ENCODE measurements around the gene ACACB. TPM values are rescaled to one million over a fixed set of nuclear protein-coding genes. Genes with fewer than 3 reads are reported as not detected.

The ACACB gene
- total RNA-seq, 6 experiments from 2014 or later: 107 to 237 (median 187) TPM

DNA sequence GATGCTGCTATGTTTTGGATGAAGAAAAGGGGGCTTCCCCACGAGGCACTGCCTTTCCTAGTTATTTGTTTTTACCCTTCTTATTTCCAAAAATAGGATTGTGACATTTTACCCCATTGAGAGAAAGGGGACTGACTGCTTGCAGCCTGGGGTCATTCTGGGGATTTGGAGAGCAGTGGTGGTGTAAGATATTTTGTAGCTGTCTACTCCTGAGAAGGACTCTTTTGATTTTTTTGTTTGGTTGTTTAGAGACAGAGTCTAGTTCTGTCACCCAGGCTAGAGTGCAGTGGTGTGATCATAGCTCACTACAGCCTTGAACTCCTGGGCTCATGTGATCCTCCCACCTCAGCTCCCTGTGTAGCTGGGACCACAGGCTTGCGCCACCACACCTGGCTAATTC is 113.8 kb downstream of the ACACB start:
- 38% methylated on average over 1 of the region's 2 CpGs for WGBS (ENCODE audit: insufficient coverage, low coverage, low lambda C conversion rate, missing lambda C conversion rate)
- Histone ChIP-seq H3K27me3 (no peaks in the 10 kb centered on the region), H3K27ac (no peak overlapping the region), H3K4me1 (no peaks in the 10 kb centered on the region), H3K4me3 (no peak overlapping the region), H3K9me3 (no peaks in the 10 kb centered on the region), H3K36me3 (peaks cover 0 to 96% (median 55%) of the 10 kb centered on the region in 4 donors)
- TF ChIP-seq POLR2A (IDR thresholded peaks at IDR 0.05) (no peak), CTCF (IDR thresholded peaks at IDR 0.05) (no peak)
- ATAC-seq (no peak), DNase-seq (no peak)
- intact Hi-C loops (cut with DNase I): no loop called here

GRCh38 chr12:109232731-109233130 is 116.3 kb downstream of the ACACB start:
- Histone ChIP-seq H3K27ac (no peak overlapping the region), H3K27me3 (no peaks in the 10 kb centered on the region), H3K9me3 (no peaks in the 10 kb centered on the region), H3K4me1 (no peaks in the 10 kb centered on the region), H3K4me3 (no peak overlapping the region), H3K36me3 (peaks cover 3 to 99% (median 55%) of the 10 kb centered on the region in 4 donors)
- WGBS (ENCODE audit: insufficient coverage, low coverage, low lambda C conversion rate, missing lambda C conversion rate): 88% methylated on average over 6 of the region's 7 CpGs
- no peak for ATAC-seq
- DNase-seq: no peak
- no peak for TF ChIP-seq CTCF (IDR thresholded peaks at IDR 0.05)
- no peak for TF ChIP-seq POLR2A (IDR thresholded peaks at IDR 0.05)
- intact Hi-C loops (cut with DNase I): no loop called here

- no peak for DNase-seq
- WGBS (ENCODE audit: insufficient coverage, low coverage, low lambda C conversion rate, missing lambda C conversion rate): 25% methylated on average over 2 of the region's 15 CpGs
- intact Hi-C loops (cut with DNase I): no loop called here
These were observed 117.6 kb downstream of the ACACB start for GRCh38 chr12:109234012-109234411.

DNA sequence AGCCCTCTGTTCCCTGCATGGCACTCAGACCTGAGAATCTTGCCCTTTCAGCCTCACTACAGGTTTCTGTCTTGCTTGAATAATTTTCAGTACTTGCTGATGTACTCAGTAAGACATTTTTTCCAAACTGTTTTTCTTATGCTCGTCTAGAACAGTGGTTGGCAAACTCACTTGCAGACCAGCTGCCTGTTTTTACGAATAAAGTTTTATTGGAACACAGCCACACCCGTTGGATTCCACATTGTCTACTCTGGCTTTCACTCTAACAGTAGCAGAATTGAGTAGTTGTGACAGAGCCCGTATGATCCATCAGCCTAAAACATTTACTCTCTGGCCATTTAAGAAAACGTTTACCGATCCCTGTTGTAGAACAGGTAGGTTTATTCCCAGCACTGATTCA is 119.9 kb downstream of the ACACB start:
- TF ChIP-seq POLR2A (IDR thresholded peaks at IDR 0.05) (no peak), CTCF (IDR thresholded peaks at IDR 0.05) (no peak)
- H3K36me3 ChIP-seq: peaks cover 3 to 96% (median 60%) of the 10 kb centered on the region in 4 donors
- ATAC-seq: no peak
- H3K4me3 ChIP-seq: no peak overlapping the region
- H3K4me1 ChIP-seq: no peaks in the 10 kb centered on the region
- DNase-seq: no peak
- 77% methylated on average over 6 of the region's 6 CpGs for WGBS (ENCODE audit: insufficient coverage, low coverage, low lambda C conversion rate, missing lambda C conversion rate)
- intact Hi-C loops (cut with DNase I): no loop called here
- no peaks in the 10 kb centered on the region for H3K27me3 ChIP-seq
- no peak overlapping the region for H3K27ac ChIP-seq
- H3K9me3 ChIP-seq: no peaks in the 10 kb centered on the region

More at GRCh38 chr12:109234012-109234411, 117.6 kb downstream of the ACACB start:
- no peak overlapping the region for H3K27ac ChIP-seq
- no peaks in the 10 kb centered on the region for H3K27me3 ChIP-seq
- peak; percentile 19 to 58 (median 47) for ATAC-seq
- no peak overlapping the region for H3K4me3 ChIP-seq
- H3K9me3 ChIP-seq: no peaks in the 10 kb centered on the region
- H3K4me1 ChIP-seq: no peaks in the 10 kb centered on the region
- TF ChIP-seq POLR2A (IDR thresholded peaks at IDR 0.05): no peak
- no peak for TF ChIP-seq CTCF (IDR thresholded peaks at IDR 0.05)
- peaks cover 3 to 96% (median 56%) of the 10 kb centered on the region in 4 donors for H3K36me3 ChIP-seq

DNA sequence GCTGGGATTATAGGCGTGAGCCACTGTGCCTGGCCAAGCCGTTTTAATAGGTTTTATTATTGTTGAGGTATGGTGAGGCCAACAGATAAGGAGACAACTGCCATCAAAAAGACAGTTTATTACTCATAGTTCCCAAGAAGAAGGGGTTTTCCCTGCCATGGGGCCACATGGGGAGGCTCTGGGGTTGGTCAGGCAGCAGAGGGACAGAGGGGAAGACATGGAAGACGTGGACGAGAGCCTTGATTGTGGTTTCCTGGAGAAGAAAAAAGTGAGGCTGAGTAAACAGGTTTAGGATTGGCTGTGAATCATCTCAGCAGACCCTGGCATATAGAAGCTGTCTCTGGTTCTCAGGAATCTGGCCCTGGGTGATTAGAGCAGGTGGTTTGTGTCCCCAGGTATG is 122.8 kb downstream of the ACACB start:
- 73% methylated on average over 4 of the region's 4 CpGs for WGBS (ENCODE audit: insufficient coverage, low coverage, low lambda C conversion rate, missing lambda C conversion rate)
- TF ChIP-seq POLR2A (IDR thresholded peaks at IDR 0.05) (no peak), CTCF (IDR thresholded peaks at IDR 0.05) (no peak)
- no peak for DNase-seq
- ATAC-seq: no peak
- Histone ChIP-seq H3K4me3 (no peak overlapping the region), H3K4me1 (no peaks in the 10 kb centered on the region), H3K27me3 (no peaks in the 10 kb centered on the region), H3K9me3 (no peaks in the 10 kb centered on the region), H3K27ac (no peak overlapping the region), H3K36me3 (peaks cover 3 to 96% (median 63%) of the 10 kb centered on the region in 4 donors)
- intact Hi-C loops (cut with DNase I): no loop called here
